VCaP (cell line): ENCODE data around the gene SNX33.
"Not testable (repeated sequence)": the region's sequence is repeated elsewhere in the genome, so short reads cannot be mapped to it uniquely, and the experiment has no call there.

ENCODE experiments used
- H3K27ac ChIP-seq: fragments of 450-650 bp; 2 replicates; pipeline ENCODE4 v1.5.1; 2017
- TF ChIP-seq, protein P1 (sequence below): fragments of 450-650 bp; conservative IDR thresholded peaks from 2 replicates; pipeline ENCODE4 v1.5.1; 2017; ENCODE audit warnings: mild to moderate bottlenecking, moderate library complexity

The SNX33 gene

DNA sequence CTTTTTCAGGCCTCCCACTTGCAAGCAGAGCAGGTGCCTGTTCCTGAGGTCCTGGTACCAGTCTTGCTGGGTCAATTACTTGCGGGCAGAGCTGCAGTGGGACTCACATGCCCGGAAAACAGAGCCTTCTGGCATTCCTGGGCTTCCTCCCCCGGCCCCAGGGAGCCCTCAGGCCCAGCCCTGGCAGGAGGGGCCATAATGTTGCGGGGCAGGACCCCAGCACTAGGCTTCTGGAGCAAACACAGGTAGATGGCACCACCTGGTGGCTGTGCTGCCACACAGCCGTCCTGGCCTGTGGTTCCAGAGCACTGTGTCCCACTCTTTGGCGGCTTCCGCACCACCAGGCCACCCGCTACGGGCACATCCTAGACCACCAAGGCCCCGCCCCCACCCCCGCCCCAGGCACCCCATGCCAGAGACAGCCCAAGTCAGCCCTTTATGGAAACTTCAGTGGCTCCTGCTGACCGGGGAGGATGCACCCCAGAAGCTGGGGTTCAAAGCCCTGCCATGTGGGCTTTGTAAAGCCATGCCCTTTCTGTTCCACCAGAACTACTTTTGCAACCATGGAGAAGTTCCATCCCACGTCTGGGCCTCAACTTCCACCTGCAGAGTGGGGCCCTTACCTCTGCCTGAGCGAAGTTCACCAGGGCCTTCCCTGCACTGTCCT is 36.1 kb downstream of the SNX33 start:
- TF ChIP-seq, protein P1, sequence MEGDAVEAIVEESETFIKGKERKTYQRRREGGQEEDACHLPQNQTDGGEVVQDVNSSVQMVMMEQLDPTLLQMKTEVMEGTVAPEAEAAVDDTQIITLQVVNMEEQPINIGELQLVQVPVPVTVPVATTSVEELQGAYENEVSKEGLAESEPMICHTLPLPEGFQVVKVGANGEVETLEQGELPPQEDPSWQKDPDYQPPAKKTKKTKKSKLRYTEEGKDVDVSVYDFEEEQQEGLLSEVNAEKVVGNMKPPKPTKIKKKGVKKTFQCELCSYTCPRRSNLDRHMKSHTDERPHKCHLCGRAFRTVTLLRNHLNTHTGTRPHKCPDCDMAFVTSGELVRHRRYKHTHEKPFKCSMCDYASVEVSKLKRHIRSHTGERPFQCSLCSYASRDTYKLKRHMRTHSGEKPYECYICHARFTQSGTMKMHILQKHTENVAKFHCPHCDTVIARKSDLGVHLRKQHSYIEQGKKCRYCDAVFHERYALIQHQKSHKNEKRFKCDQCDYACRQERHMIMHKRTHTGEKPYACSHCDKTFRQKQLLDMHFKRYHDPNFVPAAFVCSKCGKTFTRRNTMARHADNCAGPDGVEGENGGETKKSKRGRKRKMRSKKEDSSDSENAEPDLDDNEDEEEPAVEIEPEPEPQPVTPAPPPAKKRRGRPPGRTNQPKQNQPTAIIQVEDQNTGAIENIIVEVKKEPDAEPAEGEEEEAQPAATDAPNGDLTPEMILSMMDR, result peak; percentile 93
- peak overlapping the region; percentile 35; the same call in 1 of the 2 replicates for H3K27ac ChIP-seq

DNA sequence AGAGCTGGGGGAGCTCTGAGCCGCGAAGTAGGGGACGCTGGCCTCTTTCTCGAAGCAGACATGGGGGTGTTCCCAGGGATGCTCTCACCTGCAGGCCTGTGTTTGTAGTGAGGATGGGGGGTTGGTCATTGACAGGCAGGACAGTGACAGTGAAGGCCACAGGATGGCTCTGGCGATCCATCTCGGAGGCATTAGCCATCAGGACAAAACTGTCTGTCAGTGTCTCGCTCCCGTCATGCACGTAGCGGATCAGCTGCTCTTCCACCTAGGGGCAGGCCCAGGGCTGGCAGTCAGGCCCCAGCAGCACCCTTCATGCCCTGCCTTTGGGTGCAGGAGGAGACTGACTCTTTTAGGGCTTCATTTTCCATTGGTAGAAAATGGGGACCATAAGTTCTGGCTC is 36.9 kb downstream of the SNX33 start:
- no peak overlapping the region for H3K27ac ChIP-seq
- TF ChIP-seq, protein P1, result no peak; the same call in 1 of the 2 replicates

DNA sequence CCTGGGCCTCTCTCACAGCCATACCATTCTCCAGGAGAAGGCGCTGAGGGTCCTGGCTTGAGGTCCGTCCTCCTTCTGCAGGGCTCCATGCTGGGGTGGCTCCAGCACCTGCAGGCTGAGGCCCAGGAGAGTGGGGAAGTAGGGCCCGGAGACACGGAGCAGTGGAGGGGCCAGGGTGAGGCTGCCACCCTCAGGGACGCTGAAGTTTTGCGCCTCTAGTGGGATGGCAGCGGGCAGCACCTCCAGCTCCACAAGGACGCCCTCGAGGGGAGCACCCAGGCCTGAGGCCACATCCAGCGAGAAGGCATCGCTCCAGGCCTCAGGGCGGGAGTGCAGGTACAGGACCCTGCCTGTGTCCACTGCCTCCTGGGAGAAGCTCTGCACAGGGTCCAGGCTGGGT is 37.5 kb downstream of the SNX33 start:
- H3K27ac ChIP-seq, result no peak overlapping the region
- TF ChIP-seq, protein P1, result no peak

DNA sequence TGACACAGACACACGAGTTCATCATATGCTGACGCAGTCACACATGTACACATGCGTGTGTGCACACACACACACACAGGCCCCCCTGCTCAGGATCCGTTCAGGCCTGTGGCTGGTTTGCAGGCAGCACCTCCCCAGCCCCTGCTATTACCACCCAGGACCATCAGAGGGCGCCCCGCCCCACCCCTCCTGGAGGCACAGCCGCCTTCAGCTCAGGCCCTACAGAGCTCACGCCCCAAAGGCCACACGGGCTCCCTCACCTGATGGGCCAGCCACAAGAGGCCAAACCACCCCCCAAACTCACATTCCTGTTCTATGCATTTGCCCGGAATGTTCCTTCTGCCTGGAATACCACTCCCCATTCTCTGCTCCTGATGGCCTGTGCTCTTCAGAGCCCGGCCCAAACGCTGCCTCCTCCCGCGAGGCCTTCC is 38.5 kb downstream of the SNX33 start:
- not testable (repeated sequence) for H3K27ac ChIP-seq
- TF ChIP-seq, protein P1, result peak; percentile 82

DNA sequence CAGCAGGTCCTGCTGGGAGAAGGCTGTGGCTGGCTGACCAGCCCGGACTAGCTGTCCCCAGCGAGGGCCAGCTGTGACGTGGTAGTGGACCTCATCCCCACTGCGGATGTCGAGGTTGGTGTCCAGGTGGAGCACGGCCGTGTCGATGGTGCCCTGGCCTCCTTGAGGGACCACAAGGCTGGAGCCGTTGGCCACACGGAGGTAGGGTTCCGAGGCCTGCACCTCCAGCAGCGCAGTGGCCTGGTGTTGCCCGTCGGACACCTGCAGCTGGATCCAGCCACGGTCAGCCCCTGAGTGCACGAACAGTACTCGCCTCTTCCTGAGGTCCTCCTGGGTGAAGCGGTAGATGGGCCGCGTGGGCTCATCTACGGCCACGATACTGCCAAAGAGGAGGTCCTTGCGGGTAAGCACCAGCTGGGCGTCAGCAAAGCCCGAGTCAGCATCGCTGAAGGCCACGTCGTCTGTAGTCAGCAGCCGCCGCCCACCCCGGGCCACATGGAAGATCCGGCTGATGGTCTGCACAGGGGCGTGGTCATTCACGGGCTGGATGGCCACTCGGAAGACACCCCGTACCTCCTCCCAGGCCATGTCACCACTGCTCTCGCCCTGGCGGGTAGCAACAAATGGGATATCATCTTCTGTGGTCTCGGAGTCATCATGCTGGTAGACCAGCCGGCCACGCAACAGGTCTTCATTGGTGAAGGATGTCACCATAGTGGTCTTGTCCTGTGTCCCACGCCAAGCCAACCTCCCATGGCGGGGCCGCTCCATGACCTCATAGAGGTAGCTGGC is 40.0 kb downstream of the SNX33 start:
- TF ChIP-seq, protein P1, result no peak
- no peak overlapping the region for H3K27ac ChIP-seq

DNA sequence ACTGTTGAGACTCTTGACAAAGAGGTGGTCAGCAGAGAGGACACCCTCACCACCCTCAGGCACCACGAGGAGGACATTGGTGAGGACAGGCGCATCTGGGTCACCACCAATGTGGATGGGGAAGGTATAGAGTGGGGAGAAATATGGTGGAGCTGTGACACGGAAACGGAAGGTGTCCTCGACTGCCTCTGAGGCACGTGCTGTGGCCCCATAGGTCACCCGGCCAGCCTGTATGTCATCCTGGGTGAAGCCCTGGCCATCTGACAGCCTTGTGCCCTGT is 40.5 kb downstream of the SNX33 start:
- H3K27ac ChIP-seq, result no peak overlapping the region
- TF ChIP-seq, protein P1, result no peak

DNA sequence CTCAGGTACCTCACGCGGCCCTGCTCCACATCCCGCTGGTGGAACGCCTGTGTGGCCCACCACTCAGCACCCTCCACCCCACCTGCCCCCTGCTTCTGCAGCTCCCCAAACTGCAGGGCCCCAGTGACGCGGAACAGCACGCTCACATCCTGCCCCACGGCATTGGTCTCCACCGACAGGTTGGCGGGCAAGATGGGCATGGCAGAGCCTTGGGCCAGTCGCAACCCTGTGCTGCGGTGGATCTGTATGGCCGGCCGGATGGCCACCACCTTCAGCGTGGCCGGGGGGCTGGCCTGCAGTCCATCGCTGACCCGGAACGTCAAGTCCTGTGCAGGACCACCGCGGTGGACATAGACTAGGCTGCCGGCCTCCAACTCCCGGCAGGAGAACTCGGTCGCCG is 41.1 kb downstream of the SNX33 start:
- TF ChIP-seq, protein P1, result no peak
- H3K27ac ChIP-seq, result no peak overlapping the region

DNA sequence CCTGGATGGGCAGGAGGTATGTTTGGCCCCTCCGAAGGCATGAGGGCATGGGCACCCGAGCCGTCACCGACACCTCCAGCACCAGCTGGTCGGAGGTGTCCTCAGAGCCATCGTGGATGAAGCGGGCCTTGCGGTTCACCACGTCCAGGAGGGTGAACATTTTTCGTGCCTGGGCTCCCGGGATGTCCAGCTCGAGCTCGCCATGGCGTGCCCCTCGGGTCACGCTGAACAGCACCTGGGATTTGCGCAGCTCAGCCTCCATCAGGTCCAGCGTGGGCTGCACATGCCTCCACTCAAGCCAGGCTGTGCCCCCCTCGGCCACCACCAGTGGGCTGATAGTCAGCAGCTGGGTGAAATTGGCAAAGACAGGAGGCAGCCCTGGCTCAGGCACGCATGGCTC is 41.7 kb downstream of the SNX33 start:
- not testable (repeated sequence) for H3K27ac ChIP-seq

DNA sequence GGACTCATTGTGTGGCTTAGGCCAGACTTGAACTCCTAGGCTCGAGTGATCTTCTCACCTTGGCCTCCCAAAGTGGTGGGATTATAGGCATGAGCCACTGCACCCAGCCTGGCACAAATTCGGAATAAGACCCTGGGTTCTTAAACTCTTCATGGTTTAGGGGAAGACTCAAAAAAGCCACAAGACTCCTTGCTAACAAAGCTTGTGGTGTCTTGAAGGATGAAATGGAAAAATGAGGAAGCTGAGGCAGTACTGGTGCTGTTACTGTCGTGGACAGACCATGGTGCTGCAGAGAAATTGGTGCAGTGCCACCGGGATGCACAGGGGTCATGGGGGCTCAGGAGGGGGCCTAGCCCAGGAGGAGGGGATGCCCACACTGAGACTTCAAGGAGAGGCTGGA is 44.6 kb downstream of the SNX33 start:
- H3K27ac ChIP-seq, result not testable (repeated sequence)

DNA sequence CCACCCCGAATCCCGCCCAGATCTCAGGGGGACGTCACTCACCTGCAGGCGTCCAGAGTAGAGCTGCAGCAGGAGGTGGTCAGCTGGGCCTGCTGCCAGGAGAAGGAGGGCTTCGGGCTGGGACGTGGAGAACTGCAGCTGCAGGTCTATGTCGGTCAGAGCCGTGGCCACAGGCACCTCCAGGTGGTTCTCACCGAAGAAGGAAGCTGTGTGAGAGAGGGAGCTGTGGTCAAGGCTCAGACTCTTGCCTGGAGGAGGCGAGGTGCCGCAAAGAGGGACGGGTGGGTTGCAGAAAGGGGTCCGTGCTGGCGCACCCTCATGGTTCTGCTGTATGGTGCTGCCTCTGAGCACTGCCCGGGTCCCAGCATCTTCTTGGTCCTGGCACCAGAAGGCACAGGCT is 45.3 kb downstream of the SNX33 start:
- H3K27ac ChIP-seq, result not testable (repeated sequence)
